GM18519 (cell line): ENCODE results near the gene PPARG.
"Not testable (repeated sequence)": the region's sequence is repeated elsewhere in the genome, so short reads cannot be mapped to it uniquely, and the experiment has no call there.

Experiments
- ATAC-seq: cut with Tn5 transposase; IDR thresholded peaks from one replicate; pipeline ENCODE4 v1.9.1; 2021; ENCODE audit warnings: mild to moderate bottlenecking, moderate library complexity; ENCODE audit not compliant: unreplicated experiment, low FRiP score

PPARG gene

GRCh38 chr3:12288182-12289129 is at the start of gene PPARG:
PPARG (plus strand) TSS chr3:12289070; CDS start chr3:12379712, 90,642 bp downstream.
- ATAC-seq, result no peak

GRCh38 chr3:12239301-12239700 is 49.6 kb upstream of the PPARG start:
- no peak for ATAC-seq

GRCh38 chr3:12242772-12243171 is 46.1 kb upstream of the PPARG start:
- no peak for ATAC-seq

GRCh38 chr3:12246497-12247163 is 42.2 kb upstream of the PPARG start:
- no peak for ATAC-seq

GRCh38 chr3:12247411-12247810 is 41.5 kb upstream of the PPARG start:
- ATAC-seq, result no peak

- no peak for ATAC-seq
These were observed 39.4 kb upstream of the PPARG start for GRCh38 chr3:12249519-12249918.

GRCh38 chr3:12252889-12253288 is 36.0 kb upstream of the PPARG start:
- ATAC-seq, result no peak

GRCh38 chr3:12253516-12254343 is 35.1 kb upstream of the PPARG start:
- no peak for ATAC-seq

GRCh38 chr3:12255393-12255792 is 33.5 kb upstream of the PPARG start:
- ATAC-seq, result no peak

GRCh38 chr3:12258911-12259310 is 30.0 kb upstream of the PPARG start:
- ATAC-seq, result no peak

GRCh38 chr3:12262173-12262572 is 26.7 kb upstream of the PPARG start:
- not testable (repeated sequence) for ATAC-seq

GRCh38 chr3:12265508-12265907 is 23.4 kb upstream of the PPARG start:
- no peak for ATAC-seq

- ATAC-seq, result no peak
These were observed 22.8 kb upstream of the PPARG start for GRCh38 chr3:12266038-12266437.

GRCh38 chr3:12267376-12268030 is 21.4 kb upstream of the PPARG start:
- no peak for ATAC-seq

GRCh38 chr3:12268049-12268735 is 20.7 kb upstream of the PPARG start:
- ATAC-seq, result no peak

- no peak for ATAC-seq
These were observed 17.9 kb upstream of the PPARG start for GRCh38 chr3:12270976-12271375.

GRCh38 chr3:12273045-12273695 is 15.7 kb upstream of the PPARG start:
- peak; percentile 99 for ATAC-seq

- ATAC-seq, result no peak
These were observed 12.8 kb upstream of the PPARG start for GRCh38 chr3:12275974-12276650.

- ATAC-seq, result not testable (repeated sequence)
These were observed 12.0 kb upstream of the PPARG start for GRCh38 chr3:12276827-12277226.
